B cell (primary cell): ENCODE measurements around the gene CRTC3. TPM values are rescaled to one million over a fixed set of nuclear protein-coding genes. Genes with fewer than 3 reads are reported as not detected.
"Not testable (repeated sequence)": the region's sequence is repeated elsewhere in the genome, so short reads cannot be mapped to it uniquely, and the experiment has no call there.

ENCODE experiments used
- ATAC-seq: fragments of 200-7000 bp; cut with Tn5 transposase; one replicate; pipeline ENCODE4 v1.10.0; 2021; ENCODE audit warnings: low read depth, mild to moderate bottlenecking, moderate number of reproducible peaks, moderate library complexity
- CTCF ChIA-PET: fragments of 350-600 bp; sonication (Branson Sonifier 250); formaldehyde crosslinking; loops from one replicate; lab custom pipeline; 2021; ENCODE audit warnings: antibody characterized with exemption, inconsistent platforms; lab: Charles Lee
- POLR2A ChIA-PET: fragments of 350-600 bp; sonication (Branson Sonifier 250); formaldehyde crosslinking; loops from one replicate; lab custom pipeline; 2021; ENCODE audit warnings: antibody characterized with exemption; lab: Charles Lee
- DNase-seq: peaks from one replicate; pipeline ENCODE4 v3.0.0; 2013
- H2AFZ ChIP-seq: 2 replicates; pipeline ENCODE4 v1.6.1; 2012; ENCODE audit warnings: mild to moderate bottlenecking, low read depth, low read length; ENCODE audit not compliant: insufficient read depth, poor library complexity, severe bottlenecking
- H3K27ac ChIP-seq, 2 donors: 1 replicate in 1 of 2; 2 replicates in 1 of 2; pipeline ENCODE4 v1.5.1; 2012 to 2013; ENCODE audit warnings: low read length in 2 of 2, mild to moderate bottlenecking in 2 of 2, moderate library complexity in 1 of 2
- H3K27me3 ChIP-seq, 4 experiments: fragments of 200-600 bp in 1 of 4; sonication (generic) in 1 of 4; replicated peaks in 1 of 4; 1 replicate in 2 of 4; 2 replicates in 2 of 4; pipeline versions ENCODE4 v1.6.1 to v1.7.0; 2013 to 2016; ENCODE audit warnings: low read length in 3 of 4, mild to moderate bottlenecking in 2 of 4, mixed read lengths in 1 of 4, moderate library complexity in 1 of 4; ENCODE audit not compliant: insufficient read depth in 4 of 4, control insufficient read depth in 3 of 4; ENCODE audit errors: control extremely low read depth in 1 of 4
- H3K36me3 ChIP-seq, 2 experiments: replicated peaks in 1 of 2; 1 replicate in 1 of 2; 2 replicates in 1 of 2; pipeline versions ENCODE4 v1.6.1 to v1.7.1; 2013; ENCODE audit warnings: low read length in 1 of 2; ENCODE audit not compliant: insufficient read depth in 2 of 2, control insufficient read depth in 1 of 2; ENCODE audit errors: control extremely low read depth in 1 of 2, extremely low read depth in 1 of 2
- H3K4me1 ChIP-seq, 2 donors: fragments of 200-600 bp in 1 of 2; sonication (generic) in 1 of 2; 1 replicate in 1 of 2; 2 replicates in 1 of 2; pipeline versions ENCODE4 v1.5.1 to v1.6.1; 2013 to 2017; ENCODE audit warnings: low read length in 2 of 2; ENCODE audit not compliant: control insufficient read depth in 2 of 2, insufficient read depth in 2 of 2
- H3K4me2 ChIP-seq: replicated peaks from 2 replicates; pipeline ENCODE3; 2012; ENCODE audit warnings: mild to moderate bottlenecking, low read depth, low read length; ENCODE audit not compliant: poor library complexity, severe bottlenecking
- H3K4me3 ChIP-seq, 5 experiments: fragments of 200-600 bp in 1 of 5; sonication (generic) in 1 of 5; 1 replicate in 3 of 5; 2 replicates in 2 of 5; pipeline versions ENCODE4 v1.5.1 to v1.7.0; 2011 to 2016; ENCODE audit warnings: low read length in 4 of 5, mild to moderate bottlenecking in 4 of 5, low read depth in 2 of 5, control low read depth in 1 of 5, moderate library complexity in 1 of 5; ENCODE audit not compliant: insufficient read depth in 1 of 5; ENCODE audit errors: control extremely low read depth in 1 of 5, extremely low read depth in 1 of 5
- H3K79me2 ChIP-seq: fragments of 200-600 bp; sonication (generic); one replicate; pipeline ENCODE4 v1.6.0; 2016; ENCODE audit warnings: low read length; ENCODE audit not compliant: control insufficient read depth, insufficient read depth
- H3K9ac ChIP-seq: fragments of 200-600 bp; sonication (generic); 2 replicates; pipeline ENCODE4 v1.6.1; 2017; ENCODE audit warnings: mild to moderate bottlenecking, low read length, moderate library complexity
- H3K9me3 ChIP-seq, 3 donors: one replicate each; pipeline versions ENCODE4 v1.6.1 to v1.7.1; 2013; ENCODE audit warnings: low read length in 2 of 3; ENCODE audit not compliant: control insufficient read depth in 2 of 3, insufficient read depth in 1 of 3; ENCODE audit errors: control extremely low read depth in 1 of 3
- H4K20me1 ChIP-seq: 2 replicates; pipeline ENCODE4 v1.6.0; 2012; ENCODE audit warnings: mild to moderate bottlenecking, low read length; ENCODE audit not compliant: insufficient read depth, control insufficient read depth, poor library complexity, severe bottlenecking
- H3K27ac Mint-ChIP-seq: one replicate; pipeline ENCODE4 v1.8.0; 2021; ENCODE audit warnings: mixed read lengths
- H3K27me3 Mint-ChIP-seq: one replicate; pipeline ENCODE4 v1.8.0; 2021; ENCODE audit warnings: mixed read lengths
- H3K4me1 Mint-ChIP-seq: one replicate; pipeline ENCODE4 v1.8.0; 2021; ENCODE audit warnings: mixed read lengths
- H3K4me3 Mint-ChIP-seq: one replicate; pipeline ENCODE4 v1.8.0; 2021; ENCODE audit warnings: mixed read lengths
- H3K9me3 Mint-ChIP-seq: one replicate; pipeline ENCODE4 v1.8.0; 2022; ENCODE audit warnings: mixed read lengths; ENCODE audit not compliant: insufficient read depth
- EZH2 ChIP-seq: IDR thresholded peaks from 2 replicates; pipeline ENCODE4 v1.6.1; 2012; ENCODE audit warnings: borderline replicate concordance, low read depth, mild to moderate bottlenecking, moderate library complexity, low read length; ENCODE audit not compliant: insufficient read depth, poor library complexity, severe bottlenecking
- WGBS: methylation state at CpG from one replicate; pipeline ENCODE4 v1.1.5; 2013; ENCODE audit warnings: missing lambda C conversion rate; ENCODE audit not compliant: insufficient coverage; 5-methylcytosine and 5-hydroxymethylcytosine counted together
- intact Hi-C: fragments of 100-400 bp; cut with micrococcal nuclease; formaldehyde crosslinking; loops from one replicate; pipeline ENCODE4 v1.10.0; 2022
- polyA plus RNA-seq: library from polyadenylated mRNA; depleted of rRNA; stranded (reverse); fragments of >200 nt; gene quantifications from 2 replicates; pipeline ENCODE4 v1.2.3, GENCODE V29; 2012
- total RNA-seq, 2 donors: library from RNA; stranded (reverse); fragments of 120-200 nt in 1 of 2; gene quantifications; 1 replicate in 1 of 2; 2 replicates in 1 of 2; pipeline versions ENCODE4 v1.2.3 to v1.2.4, GENCODE V29; 2013 to 2022
- TF ChIP-seq, protein P1 (sequence below): fragments of 200-600 bp; IDR thresholded peaks from one replicate; pipeline ENCODE4 v1.8.0; 2022; ENCODE audit warnings: antibody characterized with exemption, mild to moderate bottlenecking

CRTC3 gene
- total and polyA plus RNA-seq, 2 donors (not counting 1 experiment from before 2014, with no cell fraction given), result 34.7 to 95.8 TPM

DNA sequence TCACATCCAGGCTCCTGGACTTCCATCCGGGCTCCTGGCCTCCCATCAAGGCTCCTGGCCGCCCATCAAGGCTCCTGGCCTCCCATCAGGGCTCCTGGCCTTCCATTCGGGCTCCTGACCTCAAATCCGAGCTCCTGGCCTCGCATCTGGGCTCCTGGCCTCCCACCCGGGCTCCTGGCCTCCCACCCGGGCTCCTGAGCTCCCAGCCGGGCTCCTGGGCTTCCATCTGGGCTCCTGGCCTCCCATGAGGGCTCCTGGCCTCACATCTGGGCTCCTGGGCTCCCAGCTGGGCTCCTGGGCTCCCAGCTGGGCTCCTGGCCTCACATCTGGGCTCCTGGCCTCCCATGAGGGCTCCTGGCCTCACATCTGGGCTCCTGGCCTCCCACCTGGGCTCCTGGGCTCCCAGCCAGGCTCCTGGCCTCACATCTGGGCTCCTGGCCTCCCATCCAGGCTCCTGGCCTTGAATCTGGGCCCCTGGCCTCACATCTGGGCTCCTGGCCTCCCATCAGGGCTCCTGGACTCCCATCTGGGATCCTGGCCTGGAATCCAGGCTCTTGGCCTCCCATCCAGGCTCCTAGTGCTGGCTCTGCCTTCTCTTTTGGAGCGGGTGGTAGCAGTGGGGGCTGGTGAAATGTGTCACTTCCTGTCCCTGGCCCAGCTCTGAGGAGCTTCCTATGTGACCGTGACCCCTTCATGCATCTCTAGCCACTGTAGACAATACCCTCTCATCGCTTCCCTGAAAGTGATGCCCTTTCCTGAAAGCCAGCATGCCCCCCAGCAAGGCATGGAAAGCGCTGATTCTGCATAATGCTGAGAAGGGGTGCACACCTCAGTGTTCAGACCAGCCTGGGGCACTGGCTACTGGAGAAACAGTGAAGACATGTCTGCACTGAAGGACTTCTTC is 124.8 kb downstream of the CRTC3 start:
- POLR2A ChIA-PET, result interaction anchor here (0.7 kb wide), 1 partner anchor 33 kb away, joined by 3 read pairs; no protein-coding TSS in a partner anchor
- Histone ChIP-seq H3K4me3 (no peak overlapping the region), H3K9me3 (no peaks in the 10 kb centered on the region), H3K27ac (no peak overlapping the region), H4K20me1 (peaks cover 22% of the 10 kb centered on the region), H3K36me3 (no peaks in the 10 kb centered on the region), H3K9ac (no peak overlapping the region), H3K79me2 (peaks cover 4% of the 10 kb centered on the region), H3K27me3 (peaks cover 0 to 46% (median 26%) of the 10 kb centered on the region in 4 experiments), H3K4me2 (peak overlapping the region; percentile 34), H3K4me1 (peaks cover 44 to 53% of the 10 kb centered on the region in 2 donors), H2AFZ (no peak overlapping the region)
- no peak for TF ChIP-seq EZH2
- TF ChIP-seq, protein P1, sequence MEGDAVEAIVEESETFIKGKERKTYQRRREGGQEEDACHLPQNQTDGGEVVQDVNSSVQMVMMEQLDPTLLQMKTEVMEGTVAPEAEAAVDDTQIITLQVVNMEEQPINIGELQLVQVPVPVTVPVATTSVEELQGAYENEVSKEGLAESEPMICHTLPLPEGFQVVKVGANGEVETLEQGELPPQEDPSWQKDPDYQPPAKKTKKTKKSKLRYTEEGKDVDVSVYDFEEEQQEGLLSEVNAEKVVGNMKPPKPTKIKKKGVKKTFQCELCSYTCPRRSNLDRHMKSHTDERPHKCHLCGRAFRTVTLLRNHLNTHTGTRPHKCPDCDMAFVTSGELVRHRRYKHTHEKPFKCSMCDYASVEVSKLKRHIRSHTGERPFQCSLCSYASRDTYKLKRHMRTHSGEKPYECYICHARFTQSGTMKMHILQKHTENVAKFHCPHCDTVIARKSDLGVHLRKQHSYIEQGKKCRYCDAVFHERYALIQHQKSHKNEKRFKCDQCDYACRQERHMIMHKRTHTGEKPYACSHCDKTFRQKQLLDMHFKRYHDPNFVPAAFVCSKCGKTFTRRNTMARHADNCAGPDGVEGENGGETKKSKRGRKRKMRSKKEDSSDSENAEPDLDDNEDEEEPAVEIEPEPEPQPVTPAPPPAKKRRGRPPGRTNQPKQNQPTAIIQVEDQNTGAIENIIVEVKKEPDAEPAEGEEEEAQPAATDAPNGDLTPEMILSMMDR, result no peak
- CTCF ChIA-PET, result interaction anchor here (1.3 to 4.0 kb wide), 6 partner anchors 15 to 335 kb away, joined by 4 to 20 read pairs (median 5); partner anchors contain the start of gene UNC45A
- Mint-ChIP-seq H3K27me3 (peaks cover 35% of the 10 kb centered on the region), H3K27ac (no peak overlapping the region), H3K4me1 (peaks cover 41% of the 10 kb centered on the region), H3K9me3 (no peaks in the 10 kb centered on the region), H3K4me3 (no peak overlapping the region)
- ATAC-seq, result no peak
- 68% methylated on average over 11 of the region's 12 CpGs for WGBS
- intact Hi-C loops, result no loop called here
- DNase-seq, result peak; percentile 40

DNA sequence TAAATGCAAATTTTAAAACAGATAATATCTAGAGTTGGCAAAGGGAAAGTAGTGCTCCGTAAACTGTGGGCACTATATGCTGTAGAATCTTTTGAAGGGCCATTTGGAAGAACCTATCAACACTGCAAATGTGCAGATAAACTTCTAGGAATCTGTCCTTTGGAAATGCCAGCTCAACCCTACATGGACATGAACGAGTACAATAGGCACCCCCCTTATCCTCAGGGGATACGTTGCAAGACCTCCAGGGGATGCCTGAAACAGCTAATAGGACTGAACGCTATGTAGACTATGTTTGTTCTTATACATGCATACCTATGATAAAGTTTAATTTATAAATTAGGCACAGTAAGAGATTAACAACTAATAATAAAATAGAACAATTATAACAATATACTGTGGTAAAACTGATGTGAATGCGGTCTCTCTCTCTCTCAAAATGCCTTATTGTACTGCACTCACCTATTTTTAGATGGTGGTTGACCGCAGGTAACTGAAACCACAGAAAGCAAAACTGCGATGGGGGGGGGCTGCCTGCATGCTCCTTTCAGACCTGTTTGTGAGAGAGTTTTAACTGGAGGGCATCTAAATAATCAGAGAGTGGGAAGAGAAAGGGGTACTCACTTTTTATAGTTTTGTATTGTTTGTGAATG is 127.9 kb downstream of the CRTC3 start:
- CTCF ChIA-PET, result interaction anchor here (2.6 to 4.4 kb wide), 2 partner anchors 10 to 276 kb away, joined by 9 to 17 read pairs; partner anchors contain the start of genes HDDC3 and UNC45A

More for the DNA sequence above, 127.9 kb downstream of the CRTC3 start:
- H3K9me3 Mint-ChIP-seq, intact Hi-C loops, H3K9me3 ChIP-seq, H3K36me3 ChIP-seq, H3K27ac ChIP-seq, POLR2A ChIA-PET, H2AFZ ChIP-seq, H3K79me2 ChIP-seq: not testable (repeated sequence)
- Histone ChIP-seq H3K4me2 (peak overlapping the region; percentile 70), H4K20me1 (peaks cover 43% of the 10 kb centered on the region), H3K4me1 (peaks cover 73 to 83% of the 10 kb centered on the region in 2 donors), H3K27me3 (peaks cover 0 to 60% (median 35%) of the 10 kb centered on the region in 4 experiments), H3K4me3 (peak overlapping the region in 4 of 5 experiments; percentile 3 to 40 (median 23)), H3K9ac (peak overlapping the region; percentile 23)
- DNase-seq, result peak; percentile 79
- Mint-ChIP-seq H3K4me3 (peak overlapping the region; percentile 46), H3K27me3 (peaks cover 37% of the 10 kb centered on the region), H3K4me1 (peaks cover 66% of the 10 kb centered on the region), H3K27ac (peak overlapping the region; percentile 70)
- WGBS, result no CpG with 5 or more reads among the region's 7 CpGs
- ATAC-seq, result peak; percentile 32
